Neural progenitor cell (in vitro differentiated cells): Measurements from ENCODE around the gene FANCC.
"Not testable (repeated sequence)": the region's sequence is repeated elsewhere in the genome, so short reads cannot be mapped to it uniquely, and the experiment has no call there.

ENCODE experiments used
- CTCF ChIP-seq: fragments of 200-600 bp; sonication (generic); IDR thresholded peaks from 2 replicates; pipeline ENCODE4 v1.5.1; 2017; ENCODE audit warnings: antibody characterized with exemption, mild to moderate bottlenecking
- EZH2phosphoT487 ChIP-seq: fragments of 200-600 bp; sonication (generic); IDR thresholded peaks from 2 replicates; pipeline ENCODE4 v1.6.1; 2017; ENCODE audit warnings: antibody characterized with exemption

DNA sequence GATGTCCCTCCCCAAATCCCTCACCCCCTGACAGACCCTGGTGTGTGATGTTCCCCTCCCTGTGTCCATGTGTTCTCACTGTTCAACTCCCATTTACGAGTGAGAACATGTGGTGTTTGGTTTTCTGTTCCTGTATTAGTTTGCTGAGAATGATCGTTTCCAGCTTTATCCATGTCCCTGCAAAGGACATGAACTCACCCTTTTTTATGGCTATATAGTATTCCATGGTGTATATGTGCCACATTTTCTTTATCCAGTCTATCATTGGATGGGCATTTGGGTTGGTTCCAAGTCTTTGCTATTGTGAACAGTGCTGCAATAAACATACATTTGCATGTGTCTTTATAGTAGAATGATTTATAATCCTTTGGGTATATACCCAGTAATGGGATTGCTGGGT, 43.3 kb downstream of the FANCC start:
- TF ChIP-seq EZH2phosphoT487, CTCF: not testable (repeated sequence)
